HEK293 (cell line): ENCODE measurements around the gene RARRES2.

ENCODE experiments used
- CTCF ChIA-PET: fragments of 350-600 bp; formaldehyde crosslinking; extraction: SDS; loops from one replicate; lab custom pipeline; 2021; ENCODE audit warnings: antibody characterized with exemption; lab: Yijun Ruan, JAX
- POLR2A ChIA-PET: fragments of 300-600 bp; formaldehyde crosslinking; extraction: SDS; loops from one replicate; lab custom pipeline; 2020; ENCODE audit warnings: antibody characterized with exemption, inconsistent platforms; lab: Yijun Ruan, JAX
- H3K27ac ChIP-seq: fragments of 200-500 bp; sonication (Bioruptor generic); 2 replicates; pipeline ENCODE4 v1.5.1; 2014; ENCODE audit warnings: low read depth, low read length, control low read depth, inconsistent platforms; ENCODE audit errors: extremely low read depth
- H3K36me3 ChIP-seq, 2 experiments: fragments of 200-500 bp in 1 of 2; sonication (Bioruptor generic) in 1 of 2; 1 replicate in 1 of 2; 2 replicates in 1 of 2; pipeline ENCODE4 v1.5.1; 2014 to 2017; ENCODE audit warnings: inconsistent platforms in 2 of 2, low read length in 2 of 2; ENCODE audit not compliant: control insufficient read depth in 2 of 2, insufficient read depth in 1 of 2
- H3K4me1 ChIP-seq: fragments of 200-500 bp; sonication (Bioruptor generic); 2 replicates; pipeline ENCODE4 v1.5.1; 2014; ENCODE audit warnings: mild to moderate bottlenecking, low read length, inconsistent platforms; ENCODE audit not compliant: control insufficient read depth, insufficient read depth
- H3K4me3 ChIP-seq: 2 replicates; pipeline ENCODE4 v1.5.1; 2011; ENCODE audit warnings: low read depth, mild to moderate bottlenecking, control low read depth, low read length, moderate library complexity
- H3K9me3 ChIP-seq: fragments of 200-500 bp; sonication (Bioruptor generic); 2 replicates; pipeline ENCODE4 v1.5.1; 2014; ENCODE audit warnings: low read depth, low read length, inconsistent platforms; ENCODE audit not compliant: control insufficient read depth, insufficient read depth
- EGR2 ChIP-seq: fragments of 450-650 bp; formaldehyde crosslinking; IDR thresholded peaks from 2 replicates; pipeline ENCODE4 v1.5.1; 2016; ENCODE audit warnings: low read depth, missing biosample characterization, missing genetic modification characterization
- GLIS1 ChIP-seq: fragments of 450-650 bp; formaldehyde crosslinking; IDR thresholded peaks from 2 replicates; pipeline ENCODE4 v1.5.1; 2016; ENCODE audit warnings: missing biosample characterization, missing genetic modification characterization
- HOXA7 ChIP-seq: sonication (generic); formaldehyde crosslinking; IDR thresholded peaks from 2 replicates; pipeline ENCODE4 v1.8.1; 2022; ENCODE audit warnings: missing genetic modification reagents, borderline replicate concordance
- HOXC10 ChIP-seq: sonication (generic); formaldehyde crosslinking; IDR thresholded peaks from 2 replicates; pipeline ENCODE4 v1.8.1; 2023; ENCODE audit warnings: mild to moderate bottlenecking, missing genetic modification reagents
- KLF16 ChIP-seq: fragments of 450-650 bp; formaldehyde crosslinking; IDR thresholded peaks from 2 replicates; pipeline ENCODE4 v1.5.1; 2017; ENCODE audit warnings: missing biosample characterization, missing genetic modification characterization
- KLF9 ChIP-seq: fragments of 450-650 bp; formaldehyde crosslinking; IDR thresholded peaks from 2 replicates; pipeline ENCODE4 v1.5.1; 2016; ENCODE audit warnings: missing biosample characterization, missing genetic modification characterization, low read depth
- MEIS1 ChIP-seq: sonication (generic); formaldehyde crosslinking; IDR thresholded peaks from 2 replicates; pipeline ENCODE4 v1.8.1; 2022; ENCODE audit warnings: missing genetic modification reagents, mild to moderate bottlenecking, borderline replicate concordance
- RBAK ChIP-seq: fragments of 450-650 bp; formaldehyde crosslinking; IDR thresholded peaks from 2 replicates; pipeline ENCODE4 v1.5.1; 2016; ENCODE audit warnings: missing biosample characterization, missing genetic modification characterization
- SP3 ChIP-seq: fragments of 450-650 bp; formaldehyde crosslinking; IDR thresholded peaks from 2 replicates; pipeline ENCODE4 v1.5.1; 2016; ENCODE audit warnings: missing biosample characterization, missing genetic modification characterization
- TCF7L2 ChIP-seq: IDR thresholded peaks from 2 replicates; pipeline ENCODE4 v1.6.1; 2011; ENCODE audit warnings: low read depth, mild to moderate bottlenecking, inconsistent platforms, low read length, moderate library complexity, borderline replicate concordance
- ZBTB1 ChIP-seq: fragments of 450-650 bp; formaldehyde crosslinking; IDR thresholded peaks from 2 replicates; pipeline ENCODE4 v1.5.1; 2016; ENCODE audit warnings: missing biosample characterization, missing genetic modification characterization
- ZBTB20 ChIP-seq: fragments of 450-650 bp; formaldehyde crosslinking; IDR thresholded peaks from 2 replicates; pipeline ENCODE4 v1.5.1; 2016; ENCODE audit warnings: missing biosample characterization, missing genetic modification characterization
- ZBTB21 ChIP-seq: fragments of 450-650 bp; formaldehyde crosslinking; IDR thresholded peaks from 2 replicates; pipeline ENCODE4 v1.5.1; 2017; ENCODE audit warnings: missing biosample characterization, missing genetic modification characterization
- ZBTB48 ChIP-seq: fragments of 450-650 bp; formaldehyde crosslinking; IDR thresholded peaks from 2 replicates; pipeline ENCODE4 v1.5.1; 2016; ENCODE audit warnings: missing biosample characterization, missing genetic modification characterization
- ZFP37 ChIP-seq: fragments of 450-650 bp; formaldehyde crosslinking; IDR thresholded peaks from 2 replicates; pipeline ENCODE4 v1.5.1; 2016; ENCODE audit warnings: missing biosample characterization, missing genetic modification characterization
- ZNF114 ChIP-seq: fragments of 450-650 bp; formaldehyde crosslinking; IDR thresholded peaks from 2 replicates; pipeline ENCODE4 v1.5.0; 2017; ENCODE audit warnings: missing biosample characterization, missing genetic modification characterization
- ZNF2 ChIP-seq: fragments of 450-650 bp; formaldehyde crosslinking; IDR thresholded peaks from 2 replicates; pipeline ENCODE4 v1.5.1; 2016; ENCODE audit warnings: missing biosample characterization, missing genetic modification characterization
- ZNF26 ChIP-seq: fragments of 450-650 bp; formaldehyde crosslinking; IDR thresholded peaks from 2 replicates; pipeline ENCODE4 v1.5.1; 2016; ENCODE audit warnings: missing biosample characterization, missing genetic modification characterization
- ZNF335 ChIP-seq: fragments of 450-650 bp; formaldehyde crosslinking; conservative IDR thresholded peaks from 2 replicates; pipeline ENCODE4 v1.5.1; 2016; ENCODE audit warnings: missing biosample characterization, missing genetic modification characterization
- ZNF394 ChIP-seq: fragments of 450-650 bp; formaldehyde crosslinking; IDR thresholded peaks from 2 replicates; pipeline ENCODE4 v1.5.1; 2016; ENCODE audit warnings: missing biosample characterization, missing genetic modification characterization, mild to moderate bottlenecking, moderate library complexity, borderline replicate concordance
- ZNF423 ChIP-seq: fragments of 450-650 bp; formaldehyde crosslinking; IDR thresholded peaks from 2 replicates; pipeline ENCODE4 v1.5.1; 2016; ENCODE audit warnings: missing biosample characterization, missing genetic modification characterization
- ZNF521 ChIP-seq: fragments of 450-650 bp; formaldehyde crosslinking; IDR thresholded peaks from 2 replicates; pipeline ENCODE4 v1.5.1; 2017; ENCODE audit warnings: missing biosample characterization, mild to moderate bottlenecking, missing genetic modification characterization
- ZNF610 ChIP-seq: fragments of 450-650 bp; formaldehyde crosslinking; IDR thresholded peaks from 2 replicates; pipeline ENCODE4 v1.5.1; 2016; ENCODE audit warnings: missing biosample characterization, missing genetic modification characterization, borderline replicate concordance
- ZNF629 ChIP-seq: fragments of 450-650 bp; formaldehyde crosslinking; IDR thresholded peaks from 2 replicates; pipeline ENCODE4 v1.5.1; 2017; ENCODE audit warnings: missing biosample characterization, missing genetic modification characterization
- ZNF792 ChIP-seq: fragments of 450-650 bp; formaldehyde crosslinking; IDR thresholded peaks from 2 replicates; pipeline ENCODE4 v1.5.1; 2016; ENCODE audit warnings: missing biosample characterization, missing genetic modification characterization
- ZNF837 ChIP-seq: fragments of 450-650 bp; formaldehyde crosslinking; IDR thresholded peaks from 2 replicates; pipeline ENCODE4 v1.5.1; 2016; ENCODE audit warnings: missing biosample characterization, missing genetic modification characterization
- TF ChIP-seq, protein P1 (sequence below): fragments of 450-650 bp; formaldehyde crosslinking; IDR thresholded peaks from 2 replicates; pipeline ENCODE4 v1.5.1; 2016; ENCODE audit warnings: missing biosample characterization, missing genetic modification characterization
- TF ChIP-seq, protein P2 (sequence below): fragments of 450-650 bp; formaldehyde crosslinking; IDR thresholded peaks from 2 replicates; pipeline ENCODE4 v1.5.1; 2016; ENCODE audit warnings: missing biosample characterization, missing genetic modification characterization

Gene RARRES2

GRCh38 chr7:150341263-150342120 is at the start of gene RARRES2:
RARRES2 (minus strand) TSS chr7:150341629; CDS start chr7:150340609, 1,020 bp downstream.
- H3K36me3 ChIP-seq: peaks cover 0 to 22% of the 10 kb centered on the region in 2 experiments; a peak in 1 of 3 replicates
- H3K27ac ChIP-seq: no peak within 1 kb of the TSS
- H3K4me3 ChIP-seq: no peak within 1 kb of the TSS
- CTCF ChIA-PET: no interaction called here
- H3K4me1 ChIP-seq: no peaks in the 10 kb centered on the region
- TF ChIP-seq ZBTB20 (tag by site-specific recombination): no peak
- no peak for TF ChIP-seq ZNF394
- no peak for TF ChIP-seq ZNF335 (tag by site-specific recombination)
- TF ChIP-seq, protein P1, sequence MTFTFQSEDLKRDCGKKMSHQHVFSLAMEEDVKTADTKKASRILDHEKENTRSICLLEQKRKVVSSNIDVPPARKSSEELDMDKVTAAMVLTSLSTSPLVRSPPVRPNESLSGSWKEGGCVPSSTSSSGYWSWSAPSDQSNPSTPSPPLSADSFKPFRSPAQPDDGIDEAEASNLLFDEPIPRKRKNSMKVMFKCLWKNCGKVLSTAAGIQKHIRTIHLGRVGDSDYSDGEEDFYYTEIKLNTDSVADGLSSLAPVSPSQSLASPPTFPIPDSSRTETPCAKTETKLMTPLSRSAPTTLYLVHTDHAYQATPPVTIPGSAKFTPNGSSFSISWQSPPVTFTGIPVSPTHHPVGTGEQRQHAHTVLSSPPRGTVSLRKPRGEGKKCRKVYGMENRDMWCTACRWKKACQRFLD (tag by site-specific recombination): no peak
- TF ChIP-seq ZNF2 (tag by site-specific recombination): no peak
- TF ChIP-seq TCF7L2: no peak
- no peak for TF ChIP-seq ZNF610
- TF ChIP-seq ZNF521 (tag by site-specific recombination): no peak
- TF ChIP-seq HOXA7 (CRISPR knock-in tag): no peak
- no peak for TF ChIP-seq ZBTB21
- TF ChIP-seq RBAK (tag by site-specific recombination): no peak
- TF ChIP-seq ZBTB48 (tag by site-specific recombination): no peak
- no peak for TF ChIP-seq ZNF837 (tag by site-specific recombination)
- no peak for TF ChIP-seq ZNF26 (tag by site-specific recombination)
- no peak for TF ChIP-seq KLF9 (tag by site-specific recombination)
- H3K9me3 ChIP-seq: no peaks in the 10 kb centered on the region
- POLR2A ChIA-PET: no interaction called here

DNA sequence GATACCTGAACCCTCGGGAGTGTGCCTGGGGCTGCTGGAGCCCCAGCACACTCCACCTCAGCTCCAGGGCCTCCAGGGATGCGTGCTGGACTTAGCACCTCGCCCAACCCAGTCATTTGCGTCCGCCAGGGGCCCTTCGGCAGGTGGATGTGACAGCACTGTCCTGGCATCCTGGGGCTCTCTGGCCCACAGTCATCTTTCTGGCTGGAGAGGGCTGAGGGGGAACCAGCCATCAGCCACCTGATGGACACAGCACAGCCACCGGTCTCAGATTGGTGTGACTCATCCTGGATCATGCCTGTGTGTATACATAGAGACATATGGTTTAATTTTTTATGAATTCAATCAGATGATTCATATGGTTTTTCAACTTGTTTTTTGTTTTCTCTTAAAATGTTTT is 48.8 kb upstream of the RARRES2 start:
- Histone ChIP-seq H3K4me3 (no peak overlapping the region), H3K36me3 (peaks cover 0 to 20% of the 10 kb centered on the region in 2 experiments; a peak in 1 of 3 replicates), H3K9me3 (no peaks in the 10 kb centered on the region), H3K27ac (no peak overlapping the region), H3K4me1 (no peaks in the 10 kb centered on the region)
- POLR2A ChIA-PET: no interaction called here
- CTCF ChIA-PET: no interaction called here
- no peak for TF ChIP-seq ZFP37 (tag by site-specific recombination)
- no peak for TF ChIP-seq HOXC10
- no peak for TF ChIP-seq ZNF114 (tag by site-specific recombination)
- no peak for TF ChIP-seq ZNF423 (tag by site-specific recombination)
- TF ChIP-seq ZNF629 (tag by site-specific recombination): no peak
- no peak for TF ChIP-seq ZBTB48 (tag by site-specific recombination)
- no peak for TF ChIP-seq MEIS1 (CRISPR knock-in tag)

DNA sequence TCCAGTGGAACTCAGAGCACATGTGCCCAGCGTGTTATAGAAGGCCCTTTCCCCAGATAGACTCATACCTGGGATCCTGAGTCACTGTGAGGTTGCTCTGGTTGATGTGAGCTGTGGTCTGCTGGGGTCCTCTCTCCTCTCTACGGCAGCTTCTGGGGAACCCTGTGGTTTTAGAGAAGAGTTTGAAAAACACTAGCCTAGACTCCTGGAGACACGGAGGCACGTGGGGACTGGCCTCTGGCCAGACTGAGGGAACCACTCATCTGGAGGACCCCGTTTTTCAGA is 48.0 kb upstream of the RARRES2 start:
- no peak overlapping the region for H3K27ac ChIP-seq
- no peak for TF ChIP-seq KLF16
- no peak for TF ChIP-seq GLIS1 (tag by site-specific recombination)
- TF ChIP-seq HOXC10: no peak
- no peak for TF ChIP-seq ZNF792 (tag by site-specific recombination)
- no peak for TF ChIP-seq ZBTB1
- no peak for TF ChIP-seq EGR2 (tag by site-specific recombination)
- TF ChIP-seq SP3 (tag by site-specific recombination): no peak
- TF ChIP-seq, protein P2, sequence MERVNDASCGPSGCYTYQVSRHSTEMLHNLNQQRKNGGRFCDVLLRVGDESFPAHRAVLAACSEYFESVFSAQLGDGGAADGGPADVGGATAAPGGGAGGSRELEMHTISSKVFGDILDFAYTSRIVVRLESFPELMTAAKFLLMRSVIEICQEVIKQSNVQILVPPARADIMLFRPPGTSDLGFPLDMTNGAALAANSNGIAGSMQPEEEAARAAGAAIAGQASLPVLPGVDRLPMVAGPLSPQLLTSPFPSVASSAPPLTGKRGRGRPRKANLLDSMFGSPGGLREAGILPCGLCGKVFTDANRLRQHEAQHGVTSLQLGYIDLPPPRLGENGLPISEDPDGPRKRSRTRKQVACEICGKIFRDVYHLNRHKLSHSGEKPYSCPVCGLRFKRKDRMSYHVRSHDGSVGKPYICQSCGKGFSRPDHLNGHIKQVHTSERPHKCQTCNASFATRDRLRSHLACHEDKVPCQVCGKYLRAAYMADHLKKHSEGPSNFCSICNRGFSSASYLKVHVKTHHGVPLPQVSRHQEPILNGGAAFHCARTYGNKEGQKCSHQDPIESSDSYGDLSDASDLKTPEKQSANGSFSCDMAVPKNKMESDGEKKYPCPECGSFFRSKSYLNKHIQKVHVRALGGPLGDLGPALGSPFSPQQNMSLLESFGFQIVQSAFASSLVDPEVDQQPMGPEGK: no peak
- TF ChIP-seq, all 188 proteins: peak for 0
- CTCF ChIA-PET: interaction anchor here (0.7 kb wide), 1 partner anchor 17 kb away, joined by 3 read pairs; no protein-coding TSS in a partner anchor

More for the DNA sequence above, 48.0 kb upstream of the RARRES2 start:
- POLR2A ChIA-PET: no interaction called here
- no peaks in the 10 kb centered on the region for H3K9me3 ChIP-seq
- peaks cover 0 to 20% of the 10 kb centered on the region in 2 experiments; a peak in 1 of 3 replicates for H3K36me3 ChIP-seq
- H3K4me1 ChIP-seq: no peaks in the 10 kb centered on the region
- no peak overlapping the region for H3K4me3 ChIP-seq
